ENCODE results near the gene SPOCK2.

SPOCK2 gene

DNA sequence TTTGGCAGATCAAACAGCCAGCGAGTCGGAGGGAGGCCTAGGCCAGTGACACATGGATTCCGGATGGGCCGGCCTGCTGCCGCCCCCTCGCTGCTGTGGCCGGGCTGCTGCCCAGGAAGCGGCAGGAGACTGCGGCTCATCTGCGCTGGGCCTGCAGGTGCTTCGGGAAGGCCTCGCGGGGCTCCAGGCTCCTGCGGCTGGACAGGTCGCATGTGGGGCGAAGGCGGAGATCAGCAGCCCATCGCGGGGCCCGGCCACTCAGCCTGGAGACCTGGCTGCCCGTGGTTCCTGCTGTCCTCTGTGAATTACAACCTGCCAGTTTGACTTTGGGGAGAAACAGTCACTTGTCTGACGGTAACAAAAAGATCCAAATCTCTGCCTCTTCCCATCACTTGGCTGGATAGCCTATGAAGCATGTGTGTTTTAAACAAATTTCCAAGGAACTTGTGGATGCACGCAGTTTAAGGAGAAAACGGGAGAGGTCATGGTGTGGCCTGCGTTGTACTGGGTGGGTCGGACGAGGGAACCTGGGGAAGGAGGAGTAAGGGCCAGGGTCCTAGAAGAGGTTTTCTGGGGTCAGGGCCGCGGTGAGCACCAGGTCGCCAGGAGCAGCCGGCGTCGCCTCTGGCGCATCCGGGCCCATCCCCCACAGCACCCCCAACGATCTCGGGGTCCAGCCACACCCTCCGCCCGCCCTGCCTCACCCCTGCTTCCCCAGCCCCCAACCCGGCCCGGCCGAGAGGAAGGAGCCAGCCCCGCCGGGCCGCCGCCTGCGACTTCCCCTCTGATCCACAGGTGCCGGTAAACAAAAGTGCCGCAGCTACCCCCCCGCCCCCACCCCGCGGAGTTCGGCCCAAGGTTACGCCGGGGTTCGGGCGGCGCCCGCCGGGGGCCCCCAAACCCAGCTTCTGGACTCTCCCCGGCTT, 1.6 kb downstream of the SPOCK2 start:
- DNase-seq, result peak; percentile 82

DNA sequence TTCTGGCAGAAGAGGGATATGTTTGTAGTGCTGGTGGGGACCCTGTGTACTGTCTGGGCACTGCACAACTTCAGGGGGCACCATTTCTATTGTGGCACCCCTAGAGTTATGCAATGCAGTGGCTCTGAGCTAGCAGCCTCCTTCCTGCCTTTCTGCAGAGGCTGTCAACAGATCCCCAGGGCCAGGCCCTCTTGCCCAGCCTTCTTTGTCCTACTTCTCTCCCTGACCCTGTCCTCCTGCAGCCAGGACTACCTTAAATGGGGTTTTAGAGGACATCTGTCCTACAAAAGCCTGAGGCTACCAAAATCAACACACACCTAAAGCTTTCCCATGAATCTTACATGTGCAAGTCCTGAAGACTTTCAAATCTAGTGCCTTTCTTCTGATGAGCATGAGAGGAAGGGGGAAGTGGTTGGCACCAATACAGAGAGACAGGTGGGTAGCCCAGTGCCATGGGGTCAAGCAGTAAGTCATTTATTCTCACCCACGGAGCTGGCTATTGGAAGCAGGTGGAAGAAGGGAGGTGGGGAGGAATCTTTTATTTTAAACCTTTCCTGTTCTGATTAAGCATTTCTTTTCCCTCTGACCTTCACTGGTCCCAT, 2.4 kb downstream of the SPOCK2 start:
- DNase-seq, result no peak

DNA sequence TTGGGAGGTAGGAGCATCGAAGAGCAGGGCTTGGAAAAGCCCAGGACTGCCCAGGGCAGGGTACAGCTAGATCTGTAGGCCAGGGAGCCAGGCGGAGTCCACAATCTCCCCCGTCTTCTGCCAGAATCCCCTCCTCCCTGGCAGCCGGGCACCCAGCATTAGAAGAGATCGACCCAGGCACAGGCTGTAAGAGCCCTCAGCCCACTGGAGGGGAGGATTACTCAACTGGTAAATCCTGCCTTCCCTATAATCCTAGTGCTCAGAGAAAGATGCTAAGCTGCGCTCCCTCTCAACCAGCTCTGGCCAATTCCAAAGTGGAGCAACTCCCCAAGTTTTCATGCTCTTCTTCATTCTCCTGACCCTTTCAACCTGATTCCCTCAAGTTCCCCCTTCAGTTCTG, 3.2 kb downstream of the SPOCK2 start:
- no peak for DNase-seq

DNA sequence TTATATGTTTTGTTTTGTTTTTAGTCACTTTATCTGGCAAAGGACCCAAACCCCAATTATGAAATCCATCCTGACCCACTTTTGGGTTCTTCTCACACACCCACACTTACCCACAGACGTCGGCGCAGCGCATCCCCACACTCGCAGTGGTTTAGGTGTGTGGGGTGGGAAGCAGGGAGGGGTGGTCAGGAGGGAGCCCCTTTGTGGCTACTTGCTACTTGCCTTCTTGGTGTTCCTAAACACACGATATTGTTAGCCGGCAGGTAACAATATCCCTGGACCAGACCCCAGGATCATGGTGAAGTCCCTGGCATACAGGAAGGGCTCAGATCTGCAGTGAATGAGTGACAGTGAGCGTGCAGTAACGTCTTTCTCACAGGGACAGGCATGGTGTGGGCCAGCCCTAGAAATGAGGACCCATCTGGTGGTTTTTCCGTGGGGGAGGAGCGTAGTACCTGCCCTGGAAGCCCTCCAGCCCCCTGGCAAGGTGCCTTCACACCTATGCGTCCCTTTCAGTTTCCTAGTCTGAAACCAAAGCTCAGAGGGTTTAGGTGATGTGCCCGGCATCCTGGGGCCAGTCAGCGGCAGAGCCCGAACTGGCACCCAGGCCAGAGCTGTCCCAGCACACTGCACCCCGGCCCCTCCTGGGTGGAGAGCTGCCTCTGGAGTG, 4.4 kb downstream of the SPOCK2 start:
- DNase-seq, result peak; percentile 87

DNA sequence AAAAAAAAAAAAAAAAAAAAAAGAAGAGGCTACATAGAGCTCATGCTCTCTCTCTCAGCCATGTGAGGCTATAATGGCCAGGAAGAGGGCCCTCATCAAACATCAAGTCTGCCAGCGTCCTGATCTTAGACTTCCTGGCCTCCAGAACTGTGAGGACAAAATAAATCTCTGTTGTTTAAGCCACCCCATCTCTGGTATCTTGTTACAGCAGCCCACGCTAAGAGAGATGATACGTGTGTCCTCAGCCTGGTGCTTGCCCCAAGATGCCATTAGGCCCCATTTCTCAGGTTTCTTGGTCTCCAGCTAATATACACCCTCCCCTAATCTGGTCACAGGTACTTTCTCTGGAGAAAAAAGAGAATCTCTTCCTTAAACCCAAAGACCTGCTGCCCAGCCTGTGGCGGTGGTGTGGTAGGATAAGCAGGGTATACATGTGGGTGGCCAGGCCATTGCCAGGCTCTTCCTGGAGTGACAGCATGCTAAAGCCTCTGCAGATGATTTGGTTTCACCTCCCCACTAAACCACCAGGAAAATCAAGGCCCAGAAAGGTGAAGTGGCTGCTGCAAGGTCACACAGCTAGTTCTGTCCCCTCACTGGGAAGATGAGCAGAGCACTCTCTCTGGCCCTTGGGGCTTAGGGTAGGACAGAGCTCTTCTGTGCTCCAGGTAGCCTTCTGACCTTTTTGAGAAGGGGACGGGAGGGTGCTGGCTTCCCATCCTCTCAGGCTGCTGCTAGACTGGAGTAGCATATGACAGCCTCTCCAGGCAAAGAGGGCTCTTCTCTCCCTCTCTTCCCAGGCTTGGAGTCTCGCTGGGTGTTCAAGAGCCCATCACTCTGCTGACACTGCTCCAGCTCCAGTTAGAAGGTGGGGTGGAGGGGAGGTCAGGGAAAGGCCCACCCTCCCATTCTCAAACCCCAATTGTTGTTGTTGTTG, 5.2 kb downstream of the SPOCK2 start:
- DNase-seq, result no peak

DNA sequence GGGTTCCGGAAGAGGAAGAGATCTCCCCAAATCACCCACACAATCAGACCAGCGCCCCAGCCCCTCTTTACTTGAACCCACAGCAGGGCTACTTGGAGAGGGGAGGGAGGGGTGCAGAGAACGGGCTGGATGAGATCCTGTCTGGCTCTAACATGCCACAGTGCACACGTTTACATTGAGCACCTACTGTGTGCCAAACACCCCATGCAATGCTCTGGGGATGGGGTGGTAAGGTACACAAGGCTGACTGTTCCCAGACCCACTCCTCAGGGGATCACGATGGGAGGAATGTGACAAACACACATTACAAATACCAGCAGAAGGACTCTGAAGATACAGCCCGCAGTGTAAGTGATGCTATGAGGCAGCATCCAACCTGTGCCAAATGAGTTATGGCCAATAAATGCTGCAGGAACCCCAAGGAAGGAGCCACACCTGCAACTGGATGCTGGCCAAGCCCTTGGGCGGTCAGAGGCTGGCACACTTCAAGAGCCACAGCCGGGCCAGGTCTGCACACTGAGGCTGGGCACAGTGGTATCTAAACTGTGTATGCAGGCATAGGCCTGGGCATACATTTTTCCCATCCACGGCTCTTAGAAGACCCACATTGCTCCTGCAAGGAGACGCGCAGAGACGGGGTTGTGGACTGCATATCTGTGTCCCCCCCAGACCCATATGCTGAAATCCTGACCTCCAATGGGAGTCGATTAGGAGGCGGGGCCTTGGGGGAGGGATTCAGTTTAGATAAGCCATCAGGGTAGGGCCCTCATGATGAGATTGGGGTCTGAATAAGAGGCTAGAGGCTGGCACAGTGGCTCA, 6.4 kb downstream of the SPOCK2 start:
- DNase-seq, result peak; percentile 59

DNA sequence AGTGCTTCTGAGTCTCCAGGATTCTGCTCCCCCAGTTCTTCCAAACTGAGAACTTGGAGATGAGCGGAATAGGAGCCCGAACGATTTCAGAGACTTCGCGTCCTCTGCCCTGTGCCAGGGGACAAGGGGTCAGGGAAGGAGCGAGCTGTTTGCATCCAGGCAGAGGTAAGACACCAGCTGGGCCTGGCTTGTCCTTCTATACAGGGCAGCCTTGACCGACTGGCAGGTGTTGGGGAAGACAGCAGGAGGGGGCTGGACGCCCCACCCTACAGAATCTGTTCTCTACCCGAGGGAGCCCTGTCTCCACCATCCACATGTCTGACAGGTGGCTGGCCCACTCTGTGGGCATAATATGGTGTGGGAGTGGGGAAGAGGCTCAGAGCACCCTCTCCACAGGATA, 7.1 kb downstream of the SPOCK2 start:
- peak; percentile 56 for DNase-seq

DNA sequence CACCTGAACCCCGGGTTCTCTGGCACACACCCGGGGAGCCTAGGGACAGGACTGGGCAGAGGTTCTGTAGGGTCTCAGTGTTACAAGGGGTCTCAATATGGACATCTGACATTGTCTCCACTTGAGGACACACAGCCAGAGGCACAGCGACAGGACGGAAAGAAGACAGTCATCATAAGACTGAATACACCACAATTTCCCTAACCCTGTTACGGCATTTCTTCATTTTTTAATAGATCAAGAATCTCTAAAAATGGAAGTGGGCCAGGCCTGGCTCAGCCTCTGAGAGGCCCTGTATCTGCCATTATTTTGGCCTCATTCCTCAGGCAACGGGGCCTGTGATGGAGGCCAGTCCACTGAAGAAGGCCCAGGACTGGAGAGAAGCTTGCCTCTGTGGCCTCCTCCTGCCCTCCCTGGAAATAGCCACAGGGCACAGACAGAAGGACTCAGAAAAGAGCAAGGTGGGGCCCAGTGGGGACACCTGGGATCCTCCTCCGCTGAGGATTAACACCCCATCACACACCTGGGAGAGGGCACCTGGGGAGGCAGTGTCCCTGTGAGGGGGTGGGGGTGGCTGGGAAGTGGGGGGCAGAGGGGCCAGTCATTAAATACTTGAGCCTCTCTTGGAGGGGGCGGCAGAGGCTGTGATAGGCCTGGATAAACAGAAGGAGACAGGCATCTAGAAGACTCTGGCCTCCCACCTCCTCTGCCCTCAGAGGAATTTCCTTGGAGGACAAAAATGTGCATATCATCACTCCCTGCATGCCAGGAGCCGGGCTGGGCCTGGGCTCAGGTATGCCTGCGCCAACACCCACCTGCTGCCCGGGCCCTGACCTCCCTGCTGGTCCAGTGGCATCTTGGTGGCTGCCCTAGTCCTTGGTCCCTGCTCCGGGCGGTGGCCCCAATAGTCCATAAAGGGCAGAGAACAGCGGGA, 8.0 kb downstream of the SPOCK2 start:
- DNase-seq, result peak; percentile 57

DNA sequence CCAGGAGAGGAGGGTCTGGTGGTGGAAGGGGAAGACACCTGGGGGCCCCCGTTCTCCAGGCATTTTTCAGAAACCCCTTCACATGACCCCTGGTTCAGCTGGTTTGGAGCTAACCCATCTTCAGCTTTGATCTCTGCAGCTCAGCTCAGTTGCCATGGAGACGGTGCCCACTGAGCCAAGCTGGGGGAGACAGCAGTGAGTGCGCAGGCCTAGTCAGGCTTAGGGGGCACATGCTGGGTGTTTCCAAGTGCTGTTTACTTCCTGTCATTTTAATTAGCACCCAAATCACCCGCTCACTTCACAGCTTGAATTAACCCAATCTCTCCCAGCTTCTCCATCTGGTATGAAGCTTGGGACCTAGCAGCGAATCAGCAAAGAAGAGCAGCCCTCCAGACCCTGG, 9.0 kb downstream of the SPOCK2 start:
- DNase-seq, result peak; percentile 83

DNA sequence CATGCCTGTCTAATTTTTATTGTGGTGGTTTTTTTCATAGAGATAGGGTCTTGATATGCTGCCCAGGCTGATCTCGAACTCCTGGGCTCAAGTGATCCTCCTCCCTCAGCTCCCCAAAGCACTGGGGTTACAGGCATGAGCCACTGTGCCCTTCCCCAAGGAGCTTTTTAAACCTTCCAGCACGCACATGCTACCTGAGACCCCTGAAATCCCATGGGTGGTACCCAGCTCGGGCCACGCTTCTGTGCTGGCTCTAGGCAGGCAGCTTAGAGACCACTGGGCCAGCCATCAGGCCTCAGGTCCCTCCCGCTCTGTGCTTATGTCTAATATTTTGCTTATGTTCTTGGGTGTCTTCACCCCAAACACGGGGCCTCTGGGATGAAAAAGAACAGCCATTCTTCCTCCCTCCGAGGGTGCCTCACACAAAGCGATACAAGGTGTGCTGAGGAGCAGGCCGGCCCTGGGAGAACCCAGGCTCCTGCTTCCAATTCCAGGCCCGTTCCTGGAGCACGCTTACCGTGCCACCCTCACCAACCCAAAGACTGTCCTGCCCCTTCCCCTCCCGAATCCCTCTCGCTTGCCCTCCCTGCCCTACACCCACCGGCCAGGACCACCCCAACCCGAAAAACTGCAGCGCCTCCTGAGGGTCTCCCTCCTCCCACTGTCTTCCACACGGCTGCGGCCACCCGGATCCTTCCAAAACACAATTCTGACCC, 10.9 kb downstream of the SPOCK2 start:
- DNase-seq, result peak; percentile 59

DNA sequence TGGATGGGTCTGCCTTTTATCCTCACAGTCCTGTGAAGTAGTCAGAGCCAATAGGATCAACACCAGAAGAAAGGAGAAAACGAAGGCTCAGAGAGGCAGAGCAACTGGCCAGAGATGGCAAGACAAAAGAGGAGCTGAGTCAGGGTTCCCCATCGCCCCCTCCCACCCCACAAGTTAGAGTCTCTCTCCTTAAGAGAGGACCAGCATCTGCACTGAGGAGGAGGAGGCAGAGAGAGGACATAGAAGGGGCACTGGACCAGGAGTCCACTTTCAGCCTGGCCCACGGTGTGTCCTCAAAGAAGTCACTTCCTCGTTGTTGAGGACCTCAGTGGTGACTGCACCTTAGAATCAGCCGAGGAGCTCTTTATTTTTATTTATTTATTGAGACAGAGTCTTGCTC, 11.6 kb downstream of the SPOCK2 start:
- peak; percentile 62 for DNase-seq

DNA sequence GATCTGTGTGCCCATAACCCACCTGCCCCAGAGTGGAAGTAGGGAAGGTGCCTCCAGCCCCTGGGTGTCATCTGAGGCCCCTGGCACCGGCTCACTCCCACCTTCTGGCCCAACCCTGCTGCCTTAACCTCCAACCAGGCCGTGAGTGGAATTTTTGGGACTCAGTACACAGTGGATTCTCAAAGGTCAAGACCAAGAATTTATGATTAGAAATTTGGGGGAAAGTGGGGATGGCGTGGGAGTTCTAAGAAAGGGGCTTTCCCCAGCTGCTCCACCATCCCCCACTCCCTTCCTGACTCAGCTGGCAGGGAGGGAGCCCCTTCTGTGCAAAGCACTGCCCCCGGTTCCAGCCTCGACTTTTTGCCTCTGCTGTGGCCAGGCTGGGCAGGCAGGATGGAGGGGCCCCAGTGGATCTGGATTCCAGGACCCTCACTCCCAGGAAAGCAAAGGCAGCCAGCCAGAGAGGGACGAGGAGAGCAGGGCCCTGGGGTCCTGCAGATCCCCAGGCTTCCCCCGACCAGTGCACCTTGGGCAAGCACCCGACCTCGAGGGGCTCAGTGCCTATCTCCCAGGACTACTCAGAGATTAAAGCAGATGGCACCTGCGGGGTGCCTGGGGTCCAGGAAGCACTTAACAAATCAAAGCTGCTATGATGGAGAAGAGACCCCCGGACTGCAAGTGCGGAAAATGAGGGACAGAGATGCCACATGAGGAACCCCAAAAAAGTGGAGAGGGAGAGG, 12.8 kb downstream of the SPOCK2 start:
- DNase-seq, result peak; percentile 71

DNA sequence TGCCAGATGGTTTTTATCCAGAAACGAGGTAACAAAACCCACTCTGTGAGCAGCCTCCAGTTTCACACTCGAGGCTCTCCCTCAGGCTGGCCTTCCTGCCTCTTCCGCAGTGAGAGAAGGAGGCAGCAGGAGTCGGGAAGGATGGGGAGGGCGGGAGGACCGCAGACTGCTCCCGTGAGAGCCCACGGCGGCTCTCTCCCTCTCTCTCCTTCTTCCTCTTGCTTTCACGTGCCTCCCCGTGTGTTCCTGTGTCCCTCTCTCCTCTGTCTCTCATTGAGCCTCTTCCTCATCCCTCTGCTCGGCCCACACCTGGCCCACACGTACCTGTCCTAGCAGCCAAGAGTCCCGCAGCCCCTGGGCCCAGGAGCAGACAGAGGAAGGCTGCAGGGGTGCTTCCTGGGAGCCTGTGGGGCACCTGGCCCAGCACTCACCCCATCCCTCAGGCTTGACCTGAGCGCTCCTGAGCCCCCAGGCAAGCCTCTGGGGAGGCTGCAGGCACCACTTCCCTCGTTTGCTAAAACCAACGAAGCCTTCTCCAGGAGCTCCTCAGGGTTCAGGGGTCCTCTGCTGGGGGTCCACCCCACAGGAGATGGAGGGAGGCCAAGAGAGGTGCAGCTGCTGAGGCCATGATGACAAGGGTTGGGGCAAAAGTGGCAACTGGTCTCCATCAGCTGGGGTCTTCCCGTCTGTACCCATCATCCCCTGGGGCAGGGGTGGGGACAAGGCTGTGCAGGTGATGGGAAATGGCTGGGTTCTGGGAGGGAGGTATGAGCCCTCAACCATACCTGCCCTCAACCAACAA, 13.6 kb downstream of the SPOCK2 start:
- no peak for DNase-seq

DNA sequence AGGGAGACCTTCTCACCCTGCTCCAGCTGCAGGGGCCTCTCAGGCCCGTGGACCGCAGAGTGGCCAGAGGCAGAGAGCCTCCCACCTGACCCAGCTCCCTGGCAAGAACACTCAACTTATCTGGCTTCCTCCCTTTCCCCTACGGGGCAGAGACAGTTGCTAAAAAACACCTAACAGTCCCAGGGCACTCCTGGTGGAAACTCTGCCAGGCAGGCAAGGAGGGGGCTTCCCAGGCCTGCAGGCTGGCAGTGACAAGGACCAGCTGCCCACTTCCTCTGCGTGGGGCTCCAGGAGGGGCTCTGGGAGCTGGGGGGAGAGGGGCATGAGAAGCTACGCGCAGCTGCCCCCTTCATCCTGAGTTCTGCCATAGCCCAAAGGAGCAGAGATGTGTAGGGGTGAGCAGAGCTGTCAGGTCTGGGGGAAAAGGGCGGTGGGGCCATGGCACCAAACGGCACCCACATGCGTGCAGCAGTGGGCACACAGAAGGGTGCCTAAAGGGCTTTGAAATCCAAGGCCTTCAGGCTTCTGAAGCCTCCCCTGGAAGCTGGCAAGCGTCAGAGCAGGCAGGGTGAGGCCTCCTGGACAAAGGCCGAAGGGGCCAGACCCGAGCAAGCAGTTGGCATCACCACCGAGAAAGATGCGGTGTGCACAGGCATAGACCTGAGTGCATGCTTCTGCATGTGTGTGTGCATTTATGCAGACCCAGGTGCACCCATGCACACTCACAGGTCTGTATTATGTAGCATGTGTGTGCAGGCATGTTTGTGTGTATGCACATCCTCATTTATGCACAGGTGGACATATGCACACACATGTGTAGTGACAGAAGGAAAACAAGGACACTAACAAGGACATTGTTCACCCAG, 14.4 kb downstream of the SPOCK2 start:
- peak; percentile 56 for DNase-seq

DNA sequence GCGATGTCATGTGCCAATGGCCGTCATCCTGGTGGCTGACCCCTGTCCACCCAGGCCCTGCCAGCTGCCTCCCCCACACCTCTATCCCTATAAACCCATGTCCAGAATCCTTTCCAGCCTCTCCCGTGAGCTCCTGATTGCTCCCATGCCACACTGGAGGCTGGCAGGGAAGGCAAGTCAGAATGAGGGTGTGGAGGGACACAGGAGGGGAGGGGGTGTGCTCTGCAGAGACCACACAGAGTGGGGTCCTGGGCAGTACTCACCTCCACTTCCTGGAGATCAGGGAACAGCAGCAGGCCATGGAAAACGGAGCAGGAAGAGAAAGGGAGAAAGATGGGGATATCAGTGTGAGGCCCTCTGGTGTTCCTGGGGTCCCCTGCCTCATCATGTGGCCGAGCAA, 15.7 kb downstream of the SPOCK2 start:
- DNase-seq, result no peak

DNA sequence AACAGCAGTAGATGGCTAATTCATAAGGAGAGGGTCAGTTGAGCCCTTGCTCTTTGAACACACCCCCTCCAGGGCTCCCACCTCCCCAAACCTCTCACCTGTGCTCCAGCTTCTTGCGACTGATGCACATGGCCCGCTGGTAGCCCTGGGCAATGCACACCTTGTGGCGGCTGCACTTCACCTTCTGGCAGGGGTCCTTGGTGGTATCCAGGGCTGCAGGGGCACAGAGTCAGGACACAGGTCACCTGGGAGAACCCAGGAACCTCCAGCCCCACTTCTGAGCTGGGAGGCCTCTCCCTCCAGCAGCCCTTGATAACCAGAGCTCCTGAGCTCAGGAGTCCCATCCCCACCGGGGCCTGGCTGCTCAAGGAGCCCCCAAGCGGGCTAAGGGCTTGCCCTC, 16.3 kb downstream of the SPOCK2 start:
- DNase-seq, result no peak

Data from activated CD8-positive, alpha-beta memory T cell treated with anti-CD3 and anti-CD28 coated beads for 24 hours (primary cell).